ENCODE results near the gene CERCAM. TPM values are rescaled to one million over a fixed set of nuclear protein-coding genes. Genes with fewer than 3 reads are reported as not detected.

The CERCAM gene
- total and polyA plus RNA-seq, 2 experiments from 2014 or later = 49.2 to 117 TPM

DNA sequence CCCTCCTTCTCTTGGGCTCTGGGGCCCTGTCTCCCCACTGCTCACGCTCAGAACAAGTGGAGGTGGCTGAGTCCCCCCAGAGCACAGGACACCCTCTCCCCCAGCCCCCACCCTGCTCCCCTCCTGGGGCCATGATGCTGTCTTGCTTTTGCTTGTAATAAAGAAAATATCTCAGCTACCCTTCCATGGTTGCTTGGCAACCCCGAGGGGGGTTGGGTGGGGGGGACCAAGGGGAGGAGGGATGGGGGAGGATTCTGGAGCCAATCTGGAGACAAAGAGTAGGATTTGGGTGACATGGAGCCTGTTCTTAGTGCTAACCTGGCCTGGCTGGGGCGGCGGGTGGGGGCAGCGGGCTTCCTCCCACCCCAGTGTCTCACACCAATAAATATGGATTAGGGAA, 16.1 kb upstream of the CERCAM start:
- DNase-seq (ENCODE audit: low spot score) = no peak
- no peaks in the 10 kb centered on the region for H3K9me2 ChIP-seq (replicated peaks; ENCODE audit: insufficient read depth)
- no peaks in the 10 kb centered on the region for H4K20me1 ChIP-seq (ENCODE audit: insufficient read depth, poor library complexity, severe bottlenecking)
- no peak overlapping the region for H3K27ac ChIP-seq
- H3K27me3 ChIP-seq = peaks cover 22% of the 10 kb centered on the region
- no peaks in the 10 kb centered on the region for H3K4me1 ChIP-seq (ENCODE audit: insufficient read depth)
- H3K9me3 ChIP-seq (ENCODE audit: low read depth) = no peaks in the 10 kb centered on the region
- WGBS (ENCODE audit: low lambda C conversion rate, missing lambda C conversion rate) = 76% methylated on average over 3 of the region's 5 CpGs
- H3K4me2 ChIP-seq = no peak overlapping the region
- H3K4me3 ChIP-seq = no peak overlapping the region
- no peaks in the 10 kb centered on the region for H3K79me2 ChIP-seq
- no peak for TF ChIP-seq EZH2 (IDR thresholded peaks at IDR 0.05; ENCODE audit: borderline replicate concordance)
- no peak for TF ChIP-seq CTCF (IDR thresholded peaks at IDR 0.05; ENCODE audit: poor library complexity)
- no peak for TF ChIP-seq EZH2phosphoT487 (IDR thresholded peaks at IDR 0.05; ENCODE audit: low read depth, severe bottlenecking, unreplicated experiment)
- no peaks in the 10 kb centered on the region for H3K36me3 ChIP-seq (replicated peaks; ENCODE audit: insufficient read depth, low read depth)
- H2AFZ ChIP-seq = no peak overlapping the region

- Histone ChIP-seq H3K4me2 (no peak overlapping the region), H2AFZ (no peak overlapping the region), H3K9me2 (replicated peaks; ENCODE audit: insufficient read depth) (no peaks in the 10 kb centered on the region), H3K27ac (no peak overlapping the region), H4K20me1 (ENCODE audit: insufficient read depth, poor library complexity, severe bottlenecking) (no peaks in the 10 kb centered on the region), H3K36me3 (replicated peaks; ENCODE audit: insufficient read depth, low read depth) (no peaks in the 10 kb centered on the region), H3K4me3 (no peak overlapping the region), H3K79me2 (no peaks in the 10 kb centered on the region), H3K9me3 (ENCODE audit: low read depth) (no peaks in the 10 kb centered on the region), H3K4me1 (ENCODE audit: insufficient read depth) (no peaks in the 10 kb centered on the region), H3K27me3 (peaks cover 21% of the 10 kb centered on the region)
- 68% methylated on average over 16 of the region's 20 CpGs for whole genome bisulfite sequencing (ENCODE audit: low lambda C conversion rate, missing lambda C conversion rate)
- DNase-seq (ENCODE audit: low spot score) = peak; percentile 4
- TF ChIP-seq EZH2phosphoT487 (IDR thresholded peaks at IDR 0.05; ENCODE audit: low read depth, severe bottlenecking, unreplicated experiment) = no peak
- TF ChIP-seq EZH2 (IDR thresholded peaks at IDR 0.05; ENCODE audit: borderline replicate concordance) = no peak
- TF ChIP-seq CTCF (IDR thresholded peaks at IDR 0.05; ENCODE audit: poor library complexity) = no peak
Observed at GRCh38 chr9:128405077-128405779, 15.4 kb upstream of the CERCAM start.

DNA sequence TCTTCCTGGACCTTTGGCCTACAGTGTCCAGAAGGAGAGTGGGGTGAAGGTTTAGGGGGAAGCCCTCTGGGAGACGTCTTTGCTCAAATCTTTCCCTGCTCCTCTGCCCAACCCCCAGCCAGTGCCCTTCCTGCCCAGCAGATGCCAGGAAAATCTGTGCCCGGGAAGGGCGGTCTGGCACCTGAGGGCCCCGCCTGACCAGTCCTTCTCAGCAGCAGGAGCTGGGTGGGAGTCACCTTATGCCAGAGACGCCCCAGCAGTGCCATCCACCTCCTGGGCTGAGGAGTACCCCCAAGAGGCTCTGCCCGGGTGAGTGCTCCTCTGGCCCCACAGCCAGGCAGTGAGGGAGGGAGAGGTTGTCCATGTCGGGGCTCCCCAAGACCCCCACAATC, 14.9 kb upstream of the CERCAM start:
- no peaks in the 10 kb centered on the region for H3K4me1 ChIP-seq (ENCODE audit: insufficient read depth)
- no peaks in the 10 kb centered on the region for H3K9me3 ChIP-seq (ENCODE audit: low read depth)
- no peak overlapping the region for H2AFZ ChIP-seq
- no peak overlapping the region for H3K27ac ChIP-seq
- H3K27me3 ChIP-seq = peaks cover 19% of the 10 kb centered on the region
- no peak for DNase-seq (ENCODE audit: low spot score)
- no peak overlapping the region for H3K4me2 ChIP-seq
- H3K36me3 ChIP-seq (replicated peaks; ENCODE audit: insufficient read depth, low read depth) = no peaks in the 10 kb centered on the region
- H3K4me3 ChIP-seq = no peak overlapping the region
- TF ChIP-seq EZH2phosphoT487 (IDR thresholded peaks at IDR 0.05; ENCODE audit: low read depth, severe bottlenecking, unreplicated experiment) (no peak), EZH2 (IDR thresholded peaks at IDR 0.05; ENCODE audit: borderline replicate concordance) (no peak), CTCF (IDR thresholded peaks at IDR 0.05; ENCODE audit: poor library complexity) (no peak)
- no peaks in the 10 kb centered on the region for H3K79me2 ChIP-seq
- H3K9me2 ChIP-seq (replicated peaks; ENCODE audit: insufficient read depth) = no peaks in the 10 kb centered on the region
- H4K20me1 ChIP-seq (ENCODE audit: insufficient read depth, poor library complexity, severe bottlenecking) = no peaks in the 10 kb centered on the region
- 86% methylated on average over 6 of the region's 7 CpGs for WGBS (ENCODE audit: low lambda C conversion rate, missing lambda C conversion rate)
